A549 (cell line): Measurements from ENCODE around the gene ZBTB16. TPM values are rescaled to one million over a fixed set of nuclear protein-coding genes. Genes with fewer than 3 reads are reported as not detected.

Experiments
- ATAC-seq, 2 experiments: fragments of 200-7000 bp in 1 of 2; fragments of >200 bp in 1 of 2; cut with Nextera tagmentation in 1 of 2; cut with Tn5 transposase in 1 of 2; 3 replicates each; pipeline versions ENCODE4 v1.8.0 to v1.9.1; 2018 to 2020; ENCODE audit warnings: mild to moderate bottlenecking in 1 of 2, moderate library complexity in 1 of 2
- CTCF ChIA-PET: fragments of 300-600 bp; sonication (Branson Sonifier 250); formaldehyde crosslinking; extraction: SDS; loops from one replicate; lab custom pipeline; 2021; ENCODE audit warnings: antibody characterized with exemption, inconsistent platforms; lab: Yijun Ruan, JAX
- POLR2A ChIA-PET: fragments of 350-600 bp; formaldehyde crosslinking; extraction: SDS; loops from one replicate; lab custom pipeline; 2021; ENCODE audit warnings: antibody characterized with exemption, inconsistent platforms; lab: Yijun Ruan, JAX
- DNase-seq, 2 experiments: peaks; one replicate each; pipeline versions ENCODE4 v3.0.0 to v3.0.0-alpha.2; 2011 to 2016; ENCODE audit warnings: low read depth in 1 of 2, low spot score in 1 of 2
- FAIRE-seq: peaks from 2 replicates; lab custom pipeline; 2011; peaks lifted over from hg19 to GRCh38; lab: Jason Lieb, UNC
- H3K27ac ChIP-seq, 2 experiments: fragments of >200 bp; sonication (Bioruptor Twin); formaldehyde crosslinking; 3 replicates each; pipeline ENCODE4 v1.5.1; 2016 to 2017
- H3K4me1 ChIP-seq: fragments of >200 bp; sonication (Bioruptor Twin); formaldehyde crosslinking; 3 replicates; pipeline ENCODE4 v1.6.1; 2016
- H3K4me2 ChIP-seq: fragments of >200 bp; sonication (Bioruptor Twin); formaldehyde crosslinking; 3 replicates; pipeline ENCODE4 v1.6.1; 2016
- H3K4me3 ChIP-seq: fragments of >200 bp; sonication (Bioruptor Twin); formaldehyde crosslinking; 3 replicates; pipeline ENCODE4 v1.5.1; 2016
- H3K9me3 ChIP-seq: fragments of >200 bp; sonication (Bioruptor Twin); formaldehyde crosslinking; 3 replicates; pipeline ENCODE4 v1.6.1; 2016
- ATOH8 ChIP-seq: fragments of 250-450 bp; sonication (Bioruptor Pico); IDR thresholded peaks from 2 replicates; pipeline ENCODE4 v1.5.0; 2020; ENCODE audit warnings: low read depth, mild to moderate bottlenecking, moderate library complexity
- BCL3 ChIP-seq: fragments of >200 bp; sonication (Bioruptor Twin); formaldehyde crosslinking; IDR thresholded peaks from 3 replicates; pipeline ENCODE4 v1.6.1; 2016
- BHLHE40 ChIP-seq: IDR thresholded peaks from 2 replicates; pipeline ENCODE4 v1.6.1; 2012; ENCODE audit warnings: low read depth, low read length, inconsistent platforms
- CBX8 ChIP-seq: fragments of 200-600 bp; sonication (generic); IDR thresholded peaks from 2 replicates; pipeline ENCODE4 v1.6.1; 2016
- CEBPB ChIP-seq, 2 experiments: fragments of >200 bp in 1 of 2; sonication (Bioruptor Twin) in 1 of 2; formaldehyde crosslinking in 1 of 2; IDR thresholded peaks; 2 replicates each; pipeline ENCODE4 v1.6.1; 2012 to 2016
- CHD4 ChIP-seq: fragments of 200-600 bp; sonication (generic); IDR thresholded peaks from 2 replicates; pipeline ENCODE4 v1.6.1; 2016; ENCODE audit warnings: antibody characterized with exemption, mild to moderate bottlenecking, borderline replicate concordance
- FOSL2 ChIP-seq, 2 experiments: fragments of 450-650 bp in 1 of 2; fragments of >200 bp in 1 of 2; sonication (Bioruptor Twin) in 1 of 2; formaldehyde crosslinking; IDR thresholded peaks; 2 replicates each; pipeline versions ENCODE4 v1.5.0 to v1.6.1; 2016 to 2020; ENCODE audit warnings: mild to moderate bottlenecking in 1 of 2, moderate library complexity in 1 of 2
- FOXS1 ChIP-seq: fragments of 250-450 bp; sonication (Bioruptor Pico); IDR thresholded peaks from 2 replicates; pipeline ENCODE4 v1.5.0; 2020; ENCODE audit warnings: mild to moderate bottlenecking, moderate library complexity
- HDAC2 ChIP-seq: fragments of 200-600 bp; sonication (generic); IDR thresholded peaks from 2 replicates; pipeline ENCODE4 v1.6.1; 2016
- HOXB5 ChIP-seq: fragments of 250-450 bp; sonication (Bioruptor Pico); IDR thresholded peaks from 2 replicates; pipeline ENCODE4 v1.5.0; 2020; ENCODE audit warnings: mild to moderate bottlenecking, moderate library complexity
- MAZ ChIP-seq: fragments of 150-350 bp; IDR thresholded peaks from 2 replicates; pipeline ENCODE4 v1.6.1; 2014; ENCODE audit warnings: antibody characterized with exemption, low read depth, low read length, borderline replicate concordance
- NR3C1 ChIP-seq: fragments of >200 bp; sonication (Bioruptor Twin); formaldehyde crosslinking; IDR thresholded peaks from 3 replicates; pipeline ENCODE4 v1.6.1; 2017
- PHF8 ChIP-seq: fragments of 200-600 bp; sonication (generic); IDR thresholded peaks from 2 replicates; pipeline ENCODE4 v1.6.1; 2016; ENCODE audit warnings: low read depth, mild to moderate bottlenecking, antibody characterized with exemption, moderate library complexity, borderline replicate concordance
- RAD21 ChIP-seq, 2 experiments: fragments of >200 bp in 1 of 2; sonication (Bioruptor Twin) in 1 of 2; formaldehyde crosslinking in 1 of 2; IDR thresholded peaks in 1 of 2; conservative IDR thresholded peaks in 1 of 2; 2 replicates in 1 of 2; 3 replicates in 1 of 2; pipeline ENCODE4 v1.6.1; 2012 to 2018; ENCODE audit warnings: inconsistent platforms in 1 of 2
- RARB ChIP-seq: fragments of 250-450 bp; sonication (Bioruptor Pico); IDR thresholded peaks from 2 replicates; pipeline ENCODE4 v1.8.0; 2021; ENCODE audit warnings: mild to moderate bottlenecking, moderate library complexity
- RNF2 ChIP-seq: fragments of 200-600 bp; sonication (generic); IDR thresholded peaks from 2 replicates; pipeline ENCODE4 v1.6.1; 2016; ENCODE audit warnings: low read depth, mild to moderate bottlenecking, antibody characterized with exemption, moderate library complexity, borderline replicate concordance
- TFCP2L1 ChIP-seq: fragments of 250-450 bp; sonication (Bioruptor Pico); IDR thresholded peaks from 2 replicates; pipeline ENCODE4 v1.5.0; 2021; ENCODE audit warnings: mild to moderate bottlenecking
- USF2 ChIP-seq: fragments of 450-650 bp; IDR thresholded peaks from 2 replicates; pipeline ENCODE4 v1.6.1; 2014; ENCODE audit warnings: antibody characterized with exemption
- ZC3H11A ChIP-seq: fragments of 450-650 bp; IDR thresholded peaks from 2 replicates; pipeline ENCODE4 v1.6.1; 2014; ENCODE audit warnings: antibody characterized with exemption, mild to moderate bottlenecking
- ZNF302 ChIP-seq: fragments of 250-450 bp; sonication (Bioruptor Pico); IDR thresholded peaks from 2 replicates; pipeline ENCODE4 v1.9.0; 2021; ENCODE audit warnings: inconsistent platforms, mild to moderate bottlenecking, moderate library complexity
- WGBS: methylation state at CpG from one replicate; pipeline ENCODE4 v1.1.6; 2017; ENCODE audit errors: missing lambda C conversion rate; 5-methylcytosine and 5-hydroxymethylcytosine counted together
- polyA plus RNA-seq, 4 experiments: library from polyadenylated mRNA; depleted of rRNA in 3 of 4; stranded (reverse); fragments of >200 nt; fragmentation: RNase III in 1 of 4; extraction: RNeasy Plus Mini Kit Qiagen cat#74134 plus additional on column Dnase treatment in 1 of 4; gene quantifications; 2 replicates in 3 of 4; 3 replicates in 1 of 4; pipeline ENCODE4 v1.2.3, GENCODE V29; 2011 to 2017
- TF ChIP-seq, protein P1 (sequence below): IDR thresholded peaks from 2 replicates; pipeline ENCODE4 v1.6.1; 2012
- TF ChIP-seq, protein P2 (sequence below): IDR thresholded peaks from 2 replicates; pipeline ENCODE4 v1.6.1; 2012
- TF ChIP-seq, protein P3 (sequence below): fragments of 200-600 bp; sonication (generic); IDR thresholded peaks from 2 replicates; pipeline ENCODE4 v1.6.1; 2016; ENCODE audit warnings: antibody characterized with exemption, mild to moderate bottlenecking, moderate library complexity

Gene ZBTB16
- polyA plus RNA-seq, 2 of the 4 experiments (the other 2 are of a cell fraction) = not detected

DNA sequence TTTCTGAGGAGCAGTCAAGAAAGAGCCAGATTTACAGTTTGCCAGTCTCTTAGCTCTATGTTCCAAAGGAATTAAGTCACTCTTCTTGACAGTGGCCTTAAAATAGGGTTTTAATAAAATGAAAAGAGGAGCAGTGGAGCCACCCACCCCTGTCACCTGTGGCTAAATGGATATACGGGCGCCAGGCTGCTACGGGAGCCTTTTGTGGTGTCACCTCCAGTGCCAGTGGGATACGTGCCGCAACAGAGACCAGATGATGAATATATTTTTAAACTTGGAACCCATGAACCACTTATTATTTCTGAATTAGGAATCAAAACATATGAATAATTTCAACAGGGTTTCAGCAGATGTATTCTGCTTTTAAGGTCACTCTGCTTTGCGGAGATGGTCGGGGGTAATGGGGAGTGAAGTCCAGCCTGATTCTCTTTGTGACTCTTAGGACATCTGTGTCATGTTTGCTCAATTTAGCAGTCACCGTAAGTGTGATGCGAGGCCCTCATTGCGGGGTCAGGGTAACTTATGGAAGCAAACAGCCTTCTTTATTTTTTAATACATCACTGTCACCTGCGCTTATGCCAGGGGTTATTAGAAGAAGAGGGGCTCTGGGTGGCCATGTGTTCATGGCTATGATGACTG, 64.3 kb downstream of the ZBTB16 start:
- TF ChIP-seq ATOH8 (CRISPR knock-in tag) = no peak
- no peak for TF ChIP-seq RAD21 (conservative IDR thresholded peaks at IDR 0.05 in 1 of 2, IDR thresholded peaks at IDR 0.05 in 1 of 2)
- no peak for TF ChIP-seq RARB
- POLR2A ChIA-PET = no interaction called here

DNA sequence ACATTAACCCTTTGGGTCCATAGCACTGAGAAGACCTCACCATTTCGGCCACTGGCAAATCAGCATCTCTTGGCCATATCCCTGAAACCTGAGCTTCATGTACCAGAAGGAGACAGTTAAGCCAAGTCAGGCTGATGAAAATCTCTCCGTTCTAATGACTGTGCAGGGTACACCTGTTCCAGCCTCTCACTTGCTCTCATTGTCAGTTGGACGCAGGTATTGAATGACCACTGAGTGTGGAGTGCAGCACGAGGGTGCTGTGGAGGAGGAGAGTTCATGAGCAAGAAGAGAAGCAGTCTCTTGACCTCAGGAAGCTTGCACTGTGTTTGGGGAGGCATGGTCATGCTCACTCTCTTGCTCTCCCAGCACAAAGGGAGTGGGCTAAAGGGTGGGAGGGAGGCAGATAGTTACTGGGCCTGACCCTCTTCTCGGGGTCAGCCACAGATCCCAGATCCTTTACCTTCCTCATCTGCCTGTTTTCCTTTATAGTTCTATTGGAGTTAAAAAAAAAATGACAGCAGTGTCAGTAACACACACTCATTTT, 65.2 kb downstream of the ZBTB16 start:
- Histone ChIP-seq H3K4me3 (no peak overlapping the region), H3K4me1 (no peaks in the 10 kb centered on the region), H3K9me3 (no peaks in the 10 kb centered on the region), H3K27ac (no peak overlapping the region), H3K4me2 (no peak overlapping the region)
- no peak for ATAC-seq
- 14% methylated on average over 5 of the region's 5 CpGs for WGBS
- POLR2A ChIA-PET = no interaction called here
- TF ChIP-seq, protein P1, sequence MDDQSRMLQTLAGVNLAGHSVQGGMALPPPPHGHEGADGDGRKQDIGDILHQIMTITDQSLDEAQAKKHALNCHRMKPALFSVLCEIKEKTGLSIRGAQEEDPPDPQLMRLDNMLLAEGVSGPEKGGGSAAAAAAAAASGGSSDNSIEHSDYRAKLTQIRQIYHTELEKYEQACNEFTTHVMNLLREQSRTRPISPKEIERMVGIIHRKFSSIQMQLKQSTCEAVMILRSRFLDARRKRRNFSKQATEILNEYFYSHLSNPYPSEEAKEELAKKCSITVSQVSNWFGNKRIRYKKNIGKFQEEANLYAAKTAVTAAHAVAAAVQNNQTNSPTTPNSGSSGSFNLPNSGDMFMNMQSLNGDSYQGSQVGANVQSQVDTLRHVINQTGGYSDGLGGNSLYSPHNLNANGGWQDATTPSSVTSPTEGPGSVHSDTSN = no peak
- TF ChIP-seq RNF2 = no peak
- no peak for TF ChIP-seq ATOH8 (CRISPR knock-in tag)
- no peak for TF ChIP-seq CHD4
- TF ChIP-seq RARB = no peak
- TF ChIP-seq FOXS1 (CRISPR knock-in tag) = no peak
- no peak for TF ChIP-seq USF2
- TF ChIP-seq, protein P2, sequence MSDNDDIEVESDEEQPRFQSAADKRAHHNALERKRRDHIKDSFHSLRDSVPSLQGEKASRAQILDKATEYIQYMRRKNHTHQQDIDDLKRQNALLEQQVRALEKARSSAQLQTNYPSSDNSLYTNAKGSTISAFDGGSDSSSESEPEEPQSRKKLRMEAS = no peak
- TF ChIP-seq HDAC2 = no peak
- CTCF ChIA-PET = interaction anchor here (0.8 kb wide), 1 partner anchor 137 kb away, joined by 4 read pairs; no protein-coding TSS in a partner anchor
- no peak for FAIRE-seq
- DNase-seq = no peak

More for the DNA sequence above, 64.3 kb downstream of the ZBTB16 start:
- no peak for DNase-seq
- Histone ChIP-seq H3K4me1 (no peaks in the 10 kb centered on the region), H3K9me3 (no peaks in the 10 kb centered on the region), H3K27ac (no peak overlapping the region), H3K4me3 (no peak overlapping the region), H3K4me2 (no peak overlapping the region)
- FAIRE-seq = no peak
- ATAC-seq = no peak
- 50% methylated on average over 11 of the region's 11 CpGs for WGBS
- CTCF ChIA-PET = no interaction called here

GRCh38 chr11:114125531-114125930, 66.0 kb downstream of the ZBTB16 start:
- H3K9me3 ChIP-seq = no peaks in the 10 kb centered on the region
- DNase-seq = no peak
- ATAC-seq = no peak
- POLR2A ChIA-PET = no interaction called here
- no peak for FAIRE-seq
- no peak overlapping the region for H3K4me3 ChIP-seq
- H3K4me2 ChIP-seq = no peak overlapping the region
- 13% methylated on average over 5 of the region's 7 CpGs for WGBS
- CTCF ChIA-PET = interaction anchor here (0.8 to 1.3 kb wide), 2 partner anchors 19 to 136 kb away, joined by 4 read pairs; no protein-coding TSS in a partner anchor
- no peaks in the 10 kb centered on the region for H3K4me1 ChIP-seq
- H3K27ac ChIP-seq = no peak overlapping the region
- TF ChIP-seq HOXB5 (CRISPR knock-in tag) (no peak), TFCP2L1 (CRISPR knock-in tag) (no peak), PHF8 (no peak), BHLHE40 (no peak), NR3C1 (no peak), BCL3 (no peak), RAD21 (conservative IDR thresholded peaks at IDR 0.05 in 1 of 2, IDR thresholded peaks at IDR 0.05 in 1 of 2) (no peak), ZNF302 (CRISPR knock-in tag) (no peak), CEBPB (IDR thresholded peaks at IDR 0.05) (no peak), CBX8 (no peak), MAZ (no peak), FOSL2 (IDR thresholded peaks at IDR 0.05) (no peak), FOSL2 (CRISPR knock-in tag; IDR thresholded peaks at IDR 0.05) (no peak), HDAC2 (no peak), CHD4 (no peak), ZC3H11A (no peak)
- TF ChIP-seq, protein P3, sequence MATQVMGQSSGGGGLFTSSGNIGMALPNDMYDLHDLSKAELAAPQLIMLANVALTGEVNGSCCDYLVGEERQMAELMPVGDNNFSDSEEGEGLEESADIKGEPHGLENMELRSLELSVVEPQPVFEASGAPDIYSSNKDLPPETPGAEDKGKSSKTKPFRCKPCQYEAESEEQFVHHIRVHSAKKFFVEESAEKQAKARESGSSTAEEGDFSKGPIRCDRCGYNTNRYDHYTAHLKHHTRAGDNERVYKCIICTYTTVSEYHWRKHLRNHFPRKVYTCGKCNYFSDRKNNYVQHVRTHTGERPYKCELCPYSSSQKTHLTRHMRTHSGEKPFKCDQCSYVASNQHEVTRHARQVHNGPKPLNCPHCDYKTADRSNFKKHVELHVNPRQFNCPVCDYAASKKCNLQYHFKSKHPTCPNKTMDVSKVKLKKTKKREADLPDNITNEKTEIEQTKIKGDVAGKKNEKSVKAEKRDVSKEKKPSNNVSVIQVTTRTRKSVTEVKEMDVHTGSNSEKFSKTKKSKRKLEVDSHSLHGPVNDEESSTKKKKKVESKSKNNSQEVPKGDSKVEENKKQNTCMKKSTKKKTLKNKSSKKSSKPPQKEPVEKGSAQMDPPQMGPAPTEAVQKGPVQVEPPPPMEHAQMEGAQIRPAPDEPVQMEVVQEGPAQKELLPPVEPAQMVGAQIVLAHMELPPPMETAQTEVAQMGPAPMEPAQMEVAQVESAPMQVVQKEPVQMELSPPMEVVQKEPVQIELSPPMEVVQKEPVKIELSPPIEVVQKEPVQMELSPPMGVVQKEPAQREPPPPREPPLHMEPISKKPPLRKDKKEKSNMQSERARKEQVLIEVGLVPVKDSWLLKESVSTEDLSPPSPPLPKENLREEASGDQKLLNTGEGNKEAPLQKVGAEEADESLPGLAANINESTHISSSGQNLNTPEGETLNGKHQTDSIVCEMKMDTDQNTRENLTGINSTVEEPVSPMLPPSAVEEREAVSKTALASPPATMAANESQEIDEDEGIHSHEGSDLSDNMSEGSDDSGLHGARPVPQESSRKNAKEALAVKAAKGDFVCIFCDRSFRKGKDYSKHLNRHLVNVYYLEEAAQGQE = no peak
